ENCODE results near the gene USHBP1. TPM values are rescaled to one million over a fixed set of nuclear protein-coding genes. Genes with fewer than 3 reads are reported as not detected.

USHBP1 gene
- total RNA-seq, 1 experiment from 2014 or later: not detected

DNA sequence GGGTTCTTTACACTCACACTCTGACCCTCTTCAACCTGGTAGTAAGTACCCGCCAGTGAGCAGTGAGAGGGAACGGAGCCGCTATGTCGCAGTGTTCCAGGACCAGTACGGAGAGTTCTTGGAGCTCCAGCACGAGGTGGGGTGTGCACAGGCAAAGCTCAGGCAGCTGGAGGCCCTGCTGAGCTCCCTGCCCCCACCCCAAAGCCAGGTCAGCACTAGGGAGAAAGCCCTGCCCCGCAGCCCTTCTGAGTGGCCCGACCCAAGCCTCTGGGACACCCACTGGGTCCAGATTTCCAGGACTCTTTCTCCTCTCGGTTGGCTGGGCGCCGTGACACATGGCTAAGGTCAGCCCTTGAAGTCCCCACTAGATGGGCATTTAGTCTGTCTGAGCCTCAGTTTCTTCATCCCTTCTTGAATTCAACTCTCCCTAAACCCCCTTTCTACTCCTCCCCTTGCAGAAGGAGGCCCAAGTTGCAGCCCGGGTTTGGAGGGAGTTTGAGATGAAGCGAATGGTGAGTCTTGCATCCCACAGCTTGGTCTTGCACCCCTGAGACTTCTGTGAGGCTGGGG, 36.7 kb downstream of the USHBP1 start:
- in situ Hi-C loops (cut with HindIII; ENCODE audit: low pct_unique_long_range_greater_than_20kb, low sequenced_read_pairs): no loop called here
- intact Hi-C loops (cut with micrococcal nuclease; ENCODE audit: unreplicated experiment): loop anchor here (10.0 kb wide), 1 partner anchor 57 kb away; the partner anchor contains the start of gene ANKLE1

DNA sequence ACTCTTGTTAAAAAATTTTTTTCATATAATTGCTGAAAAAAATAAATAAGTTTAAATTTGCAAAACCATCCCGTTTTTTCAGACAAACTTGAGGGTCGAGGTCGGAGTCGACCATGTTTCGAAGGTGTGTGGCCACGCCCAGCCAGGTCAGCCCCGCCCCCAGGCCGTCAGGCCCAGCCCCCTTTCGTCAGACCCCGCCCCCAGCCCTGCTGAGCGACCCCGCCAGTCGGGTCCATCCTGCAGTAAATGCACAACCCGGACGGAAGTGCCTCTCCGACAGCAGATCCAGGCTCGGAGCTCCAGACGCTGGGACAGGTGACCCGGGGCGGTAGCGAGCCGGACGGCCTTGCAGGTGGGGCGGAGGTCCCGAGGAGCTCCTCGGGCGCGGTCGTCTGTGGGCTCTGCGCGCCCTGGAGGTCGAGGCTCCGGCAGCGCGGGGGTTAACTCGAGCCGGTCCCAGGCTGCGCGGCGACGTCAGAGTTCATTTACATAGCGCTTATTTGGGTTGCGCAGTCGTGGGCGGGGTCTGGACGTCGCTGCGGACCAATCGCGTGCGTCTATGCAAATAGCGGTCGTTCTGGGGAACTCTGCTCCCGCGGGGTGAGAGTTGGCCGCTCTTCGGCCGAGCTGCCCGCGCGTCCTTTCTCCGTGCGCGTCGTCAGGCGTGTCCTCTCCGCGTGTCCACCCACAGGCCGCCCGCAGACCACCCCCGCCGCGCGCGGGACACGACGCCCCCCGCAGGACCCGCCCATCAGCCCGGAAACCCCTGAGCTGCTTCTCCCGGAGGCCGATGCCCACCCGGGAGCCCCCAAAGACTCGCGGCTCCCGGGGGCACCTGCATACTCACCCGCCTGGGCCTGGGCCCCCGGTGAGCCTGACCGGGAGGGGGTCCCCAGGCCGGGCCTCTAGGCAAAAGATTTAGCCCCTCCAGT, 38.3 kb downstream of the USHBP1 start, which contains the start of gene OCEL1:
Gene OCEL1, plus strand, starts transcription at position 225 of the 932 bp plus-strand sequence. Its CDS starts 22 bp downstream, at position 247.
- CTCF ChIA-PET: no interaction called here
- Histone ChIP-seq H3K27ac (ENCODE audit: low read length) (peak within 1 kb of the TSS; percentile 72), H3K4me3 (ENCODE audit: low read depth in 2 of 2, low read length in 2 of 2) (peak within 1 kb of the TSS; percentile 61 to 76), H3K36me3 (ENCODE audit: control insufficient read depth, insufficient read depth, low read length) (no peaks in the 10 kb centered on the region; the same call in 1 of the 2 replicates), H3K4me1 (ENCODE audit: control insufficient read depth, insufficient read depth, low read length) (peaks cover 4% of the 10 kb centered on the region), H3K27me3 (ENCODE audit: control insufficient read depth, insufficient read depth, low read length) (no peaks in the 10 kb centered on the region), H3K9me3 (ENCODE audit: control insufficient read depth, insufficient read depth, low read depth, low read length) (no peaks in the 10 kb centered on the region)
- BruUV-seq (replicated peaks): no TSS peak
- intact Hi-C loops (cut with micrococcal nuclease; ENCODE audit: unreplicated experiment) (loop anchor here (10.0 kb wide), 1 partner anchor 59 kb away; the partner anchor contains the start of gene ANKLE1), in situ Hi-C loops (cut with HindIII; ENCODE audit: low pct_unique_long_range_greater_than_20kb, low sequenced_read_pairs) (no loop called here)
- DNase-seq (ENCODE audit: low read depth, low spot score): peak; percentile 73
- POLR2A ChIA-PET: interaction anchor here (0.6 kb wide), 1 partner anchor 75 kb away, joined by 6 read pairs; no protein-coding TSS in a partner anchor
- TF ChIP-seq POLR2AphosphoS5 (IDR thresholded peaks at IDR 0.05; ENCODE audit: low read depth, low read length): peak; percentile 45; the same call in 1 of the 2 replicates
- TF ChIP-seq, protein P1, sequence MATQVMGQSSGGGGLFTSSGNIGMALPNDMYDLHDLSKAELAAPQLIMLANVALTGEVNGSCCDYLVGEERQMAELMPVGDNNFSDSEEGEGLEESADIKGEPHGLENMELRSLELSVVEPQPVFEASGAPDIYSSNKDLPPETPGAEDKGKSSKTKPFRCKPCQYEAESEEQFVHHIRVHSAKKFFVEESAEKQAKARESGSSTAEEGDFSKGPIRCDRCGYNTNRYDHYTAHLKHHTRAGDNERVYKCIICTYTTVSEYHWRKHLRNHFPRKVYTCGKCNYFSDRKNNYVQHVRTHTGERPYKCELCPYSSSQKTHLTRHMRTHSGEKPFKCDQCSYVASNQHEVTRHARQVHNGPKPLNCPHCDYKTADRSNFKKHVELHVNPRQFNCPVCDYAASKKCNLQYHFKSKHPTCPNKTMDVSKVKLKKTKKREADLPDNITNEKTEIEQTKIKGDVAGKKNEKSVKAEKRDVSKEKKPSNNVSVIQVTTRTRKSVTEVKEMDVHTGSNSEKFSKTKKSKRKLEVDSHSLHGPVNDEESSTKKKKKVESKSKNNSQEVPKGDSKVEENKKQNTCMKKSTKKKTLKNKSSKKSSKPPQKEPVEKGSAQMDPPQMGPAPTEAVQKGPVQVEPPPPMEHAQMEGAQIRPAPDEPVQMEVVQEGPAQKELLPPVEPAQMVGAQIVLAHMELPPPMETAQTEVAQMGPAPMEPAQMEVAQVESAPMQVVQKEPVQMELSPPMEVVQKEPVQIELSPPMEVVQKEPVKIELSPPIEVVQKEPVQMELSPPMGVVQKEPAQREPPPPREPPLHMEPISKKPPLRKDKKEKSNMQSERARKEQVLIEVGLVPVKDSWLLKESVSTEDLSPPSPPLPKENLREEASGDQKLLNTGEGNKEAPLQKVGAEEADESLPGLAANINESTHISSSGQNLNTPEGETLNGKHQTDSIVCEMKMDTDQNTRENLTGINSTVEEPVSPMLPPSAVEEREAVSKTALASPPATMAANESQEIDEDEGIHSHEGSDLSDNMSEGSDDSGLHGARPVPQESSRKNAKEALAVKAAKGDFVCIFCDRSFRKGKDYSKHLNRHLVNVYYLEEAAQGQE (IDR thresholded peaks at IDR 0.05; ENCODE audit: insufficient read depth in 1 of 2, low read depth in 2 of 2, low read length in 1 of 2): no peak
- peak; percentile 91 for ATAC-seq

More for the DNA sequence above, 36.7 kb downstream of the USHBP1 start:
- ATAC-seq (peak; percentile 15; the same call in 1 of the 2 replicates), DNase-seq (ENCODE audit: low read depth, low spot score) (no peak)
- Histone ChIP-seq H3K27me3 (ENCODE audit: control insufficient read depth, insufficient read depth, low read length) (no peaks in the 10 kb centered on the region), H3K27ac (ENCODE audit: low read length) (peak overlapping the region; percentile 72), H3K9me3 (ENCODE audit: control insufficient read depth, insufficient read depth, low read depth, low read length) (no peaks in the 10 kb centered on the region), H3K4me3 (ENCODE audit: low read depth in 2 of 2, low read length in 2 of 2) (peak overlapping the region; percentile 61 to 76; a peak in 3 of 4 replicates), H3K4me1 (ENCODE audit: control insufficient read depth, insufficient read depth, low read length) (peaks cover 4% of the 10 kb centered on the region), H3K36me3 (ENCODE audit: control insufficient read depth, insufficient read depth, low read length) (no peaks in the 10 kb centered on the region; the same call in 1 of the 2 replicates)
- TSS peak; percentile 94 for BruUV-seq (replicated peaks)
- ChIA-PET POLR2A (interaction anchor here (0.6 kb wide), 1 partner anchor 726 kb away, joined by 17 read pairs; no protein-coding TSS in a partner anchor), CTCF (interaction anchor here (0.6 kb wide), 1 partner anchor 152 kb away, joined by 4 read pairs; the partner anchor contains the start of gene MYO9B)
- TF ChIP-seq SIN3A (IDR thresholded peaks at IDR 0.05; ENCODE audit: borderline replicate concordance, insufficient read depth, low read depth, low read length): no peak
- TF ChIP-seq, protein P1 (IDR thresholded peaks at IDR 0.05; ENCODE audit: insufficient read depth in 1 of 2, low read depth in 2 of 2, low read length in 1 of 2): no peak
- TF ChIP-seq POLR2AphosphoS5 (IDR thresholded peaks at IDR 0.05; ENCODE audit: low read depth, low read length): peak; percentile 31; the same call in 1 of the 2 replicates
- no peak for TF ChIP-seq TCF7L2 (IDR thresholded peaks at IDR 0.05; ENCODE audit: low read depth, low read length)
